GM18502 (cell line): ENCODE measurements around the gene ENPP7.
"Not testable (repeated sequence)": the region's sequence is repeated elsewhere in the genome, so short reads cannot be mapped to it uniquely, and the experiment has no call there.

Experiments
- ATAC-seq: cut with Tn5 transposase; IDR thresholded peaks from one replicate; pipeline ENCODE4 v1.9.1; 2021; ENCODE audit warnings: mild to moderate bottlenecking; ENCODE audit not compliant: unreplicated experiment, poor library complexity

Gene ENPP7

DNA sequence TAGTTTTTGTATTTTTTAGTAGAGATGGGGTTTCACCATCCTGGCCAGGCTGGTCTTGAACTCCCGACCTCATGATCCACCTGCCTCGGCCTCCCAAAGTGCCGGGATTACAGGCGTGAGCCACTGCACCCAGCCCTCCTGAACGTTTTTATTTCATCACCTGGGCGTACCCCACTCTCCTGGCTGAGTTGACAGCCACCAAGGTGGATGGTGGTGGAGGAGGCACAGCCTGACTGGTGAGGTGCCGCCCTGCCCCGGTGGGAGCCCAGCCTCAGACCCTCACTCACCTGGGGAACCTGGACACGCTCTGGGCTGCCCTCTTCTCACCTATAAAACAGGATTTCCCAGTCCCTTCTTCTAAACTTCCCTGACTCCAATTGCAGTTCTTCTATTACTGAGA is 42.0 kb downstream of the ENPP7 start:
- not testable (repeated sequence) for ATAC-seq

DNA sequence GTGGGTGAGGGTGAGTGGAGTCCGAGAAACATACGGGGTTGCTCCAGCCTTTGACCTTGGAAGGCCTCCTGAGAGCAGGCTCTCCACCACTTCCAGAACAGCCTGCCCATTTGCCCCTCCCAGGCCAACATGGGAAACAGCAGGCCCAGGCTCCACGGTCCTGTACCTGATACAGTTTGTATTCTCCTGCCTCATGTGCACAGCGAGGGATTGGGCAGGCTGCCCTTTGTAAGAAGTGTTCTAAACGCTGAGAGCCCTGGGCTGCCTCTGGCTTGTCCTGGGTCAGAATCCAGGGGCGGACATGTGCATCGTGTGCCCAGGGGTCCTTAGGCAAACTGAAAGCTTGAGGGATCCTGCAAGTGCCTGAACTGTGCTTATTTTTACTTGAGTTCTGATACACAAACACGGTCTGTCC is 43.8 kb downstream of the ENPP7 start:
- ATAC-seq, result no peak

DNA sequence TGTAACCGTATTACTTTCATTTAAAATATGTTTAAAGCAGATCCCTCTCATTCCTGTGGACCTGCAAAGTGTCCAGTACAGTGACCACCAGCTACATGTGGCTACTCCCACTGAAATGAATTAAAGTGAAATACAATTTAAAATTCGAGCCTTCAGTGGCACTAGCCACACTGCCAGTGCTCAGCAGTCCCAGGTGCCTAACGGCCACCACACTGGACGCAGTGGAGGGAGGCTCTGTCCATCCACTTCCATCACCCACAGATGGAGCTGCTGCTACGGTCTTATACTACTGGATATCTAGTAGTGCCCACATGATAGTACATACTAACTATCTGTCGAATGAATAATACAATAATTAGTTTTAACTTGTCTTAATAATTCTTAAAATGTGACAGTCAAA is 44.9 kb downstream of the ENPP7 start:
- no peak for ATAC-seq

DNA sequence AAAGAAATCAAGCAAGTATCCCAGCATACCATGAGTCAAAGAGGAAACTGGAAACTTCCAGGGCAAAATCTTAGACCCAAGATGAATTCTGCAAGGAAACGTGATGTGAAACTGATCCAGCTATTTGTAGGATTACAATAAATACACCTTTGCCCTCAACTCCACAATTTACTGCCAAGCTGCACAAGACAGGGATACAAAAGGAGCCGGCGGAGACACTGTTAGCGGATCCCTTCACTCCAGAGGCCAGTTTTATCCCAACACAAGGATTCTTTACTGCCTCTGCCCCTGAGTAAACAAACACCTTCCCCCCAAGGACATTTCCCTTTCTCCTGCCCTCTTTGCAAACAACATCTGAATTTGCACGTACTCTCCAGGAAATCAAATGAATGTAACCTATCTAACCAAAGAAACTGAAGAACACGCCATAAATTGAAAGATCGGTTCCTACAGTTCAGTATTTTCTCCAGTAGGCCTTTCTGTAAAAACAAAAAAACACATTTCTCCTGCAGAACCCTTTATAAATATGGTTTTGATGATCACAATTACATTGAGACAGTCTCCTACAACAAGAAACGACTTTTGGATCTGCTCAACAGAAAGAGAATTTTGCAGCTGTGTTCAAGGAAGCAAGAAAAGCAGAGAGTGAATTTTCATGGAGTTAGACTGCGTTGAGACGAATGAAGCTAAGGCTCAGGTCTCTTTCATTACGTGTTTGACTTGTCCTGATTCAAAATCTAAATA is 45.8 kb downstream of the ENPP7 start:
- no peak for ATAC-seq

DNA sequence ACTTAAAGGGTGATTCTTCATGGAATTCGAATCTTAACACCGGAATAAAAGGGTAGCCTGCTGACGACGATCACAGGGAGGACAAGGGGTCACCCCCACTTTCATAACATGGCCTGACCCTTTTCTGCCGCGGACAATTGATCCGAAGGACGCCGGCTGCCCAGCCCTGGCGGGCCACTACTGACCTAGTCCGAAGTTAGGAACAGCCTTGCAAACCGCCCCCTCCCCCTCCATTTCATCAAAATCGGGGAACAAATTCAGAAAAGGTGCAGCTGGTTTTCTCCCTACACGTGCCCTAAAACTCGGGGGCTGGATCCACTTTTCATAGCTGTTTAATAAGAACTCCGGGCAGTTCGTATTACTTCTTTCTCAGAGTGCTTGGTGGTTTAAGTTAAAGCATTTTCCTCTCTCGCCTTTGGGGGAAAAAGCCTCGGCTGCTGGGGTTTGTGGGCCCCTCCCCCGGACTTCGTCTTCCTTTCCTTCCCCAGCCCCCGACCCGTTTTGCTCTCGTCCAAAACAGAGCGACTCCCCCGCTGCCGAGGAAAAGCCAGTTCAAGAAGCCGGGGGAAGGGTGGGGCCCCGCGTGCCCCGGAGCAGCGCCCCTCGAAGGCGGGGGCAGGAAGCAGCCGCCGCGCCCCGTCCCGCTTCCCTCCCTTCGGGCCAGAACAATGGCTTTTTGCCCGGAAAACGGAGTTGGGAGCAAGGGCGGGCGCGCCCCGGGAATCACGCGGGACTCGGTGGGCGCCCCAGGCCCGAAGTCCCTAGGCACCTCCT is 46.6 kb downstream of the ENPP7 start:
- peak; percentile 32 for ATAC-seq

DNA sequence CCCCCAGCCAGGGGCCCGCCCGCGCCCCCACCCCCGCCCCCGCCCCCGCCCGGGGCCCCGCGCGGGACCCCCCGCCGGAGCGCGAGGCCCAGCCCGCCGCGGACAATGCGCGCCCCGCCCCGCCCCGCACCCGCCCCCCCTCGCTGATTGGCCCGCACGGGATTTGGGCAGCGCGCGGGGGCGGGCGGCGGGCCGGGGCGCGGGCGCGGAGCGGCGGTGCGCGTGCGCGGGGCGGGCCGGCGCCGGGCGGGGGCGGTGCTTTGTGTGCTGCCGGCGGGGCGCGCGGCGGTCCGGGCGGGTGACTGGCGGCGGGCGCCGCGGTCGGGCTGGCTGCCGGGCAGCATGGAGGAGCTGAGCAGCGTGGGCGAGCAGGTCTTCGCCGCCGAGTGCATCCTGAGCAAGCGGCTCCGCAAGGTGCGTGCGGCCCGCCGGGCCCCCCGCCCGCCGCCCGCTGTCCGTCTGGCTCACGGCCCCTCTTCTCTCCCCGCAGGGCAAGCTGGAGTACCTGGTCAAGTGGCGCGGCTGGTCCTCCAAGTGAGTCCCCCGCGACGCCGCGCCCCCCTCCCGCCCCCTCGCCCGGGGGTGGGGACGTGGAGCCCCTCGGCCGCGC is 47.3 kb downstream of the ENPP7 start, which contains the start of gene CBX2:
Gene CBX2 (plus strand): TSS at position 255 of the 610 bp plus-strand sequence. CDS start 88 bp downstream, at position 343.
- ATAC-seq, result peak; percentile 64

DNA sequence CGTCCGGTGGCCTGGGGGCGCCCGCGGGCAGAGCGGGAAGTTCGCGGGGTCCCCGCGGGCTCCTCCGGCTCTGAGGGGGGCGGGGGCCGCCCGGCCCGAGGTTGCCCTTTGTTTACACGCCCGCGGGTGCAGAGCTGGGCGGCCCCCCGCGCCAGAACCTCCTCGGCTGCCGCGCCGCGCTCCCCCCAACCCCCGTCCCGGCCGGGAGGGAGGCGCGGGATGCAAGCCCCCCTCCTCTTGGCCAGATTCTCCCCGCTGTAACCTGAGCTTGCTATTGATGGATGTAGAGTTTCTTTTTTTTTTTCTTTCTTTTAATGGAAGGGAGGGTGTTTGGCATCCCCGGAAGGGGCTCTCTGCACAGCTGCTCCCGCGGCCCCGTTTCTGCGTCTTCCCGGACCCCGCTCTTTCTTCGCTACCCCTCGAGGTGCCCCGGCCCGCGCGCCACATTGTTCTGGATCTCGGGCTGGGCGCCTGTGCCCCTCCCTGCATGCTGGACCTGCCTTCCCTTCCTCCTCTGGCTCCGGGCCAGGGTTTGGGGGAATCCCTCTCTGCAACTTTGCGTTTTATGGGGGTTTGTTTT is 47.9 kb downstream of the ENPP7 start:
- ATAC-seq, result peak; percentile 19

DNA sequence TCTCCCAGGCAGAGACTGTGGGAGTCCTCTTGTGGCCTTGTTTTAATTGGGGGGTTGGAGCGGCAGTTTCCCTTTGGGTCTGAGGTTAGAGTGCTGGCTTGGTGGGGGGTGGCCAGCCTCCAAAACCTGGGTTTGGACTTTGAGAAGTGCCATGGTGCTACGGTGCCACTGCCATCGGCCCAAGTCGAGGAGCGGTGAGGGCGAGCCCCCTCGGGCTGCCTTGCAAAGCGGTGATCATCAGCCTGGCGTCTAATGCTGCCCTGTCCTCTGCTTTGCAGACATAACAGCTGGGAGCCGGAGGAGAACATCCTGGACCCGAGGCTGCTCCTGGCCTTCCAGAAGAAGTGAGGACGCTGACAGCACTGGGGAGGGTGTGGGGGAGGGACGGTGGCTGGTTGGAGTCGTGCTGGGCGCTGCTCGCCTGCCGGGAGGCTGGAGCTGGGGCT is 48.4 kb downstream of the ENPP7 start:
- no peak for ATAC-seq

DNA sequence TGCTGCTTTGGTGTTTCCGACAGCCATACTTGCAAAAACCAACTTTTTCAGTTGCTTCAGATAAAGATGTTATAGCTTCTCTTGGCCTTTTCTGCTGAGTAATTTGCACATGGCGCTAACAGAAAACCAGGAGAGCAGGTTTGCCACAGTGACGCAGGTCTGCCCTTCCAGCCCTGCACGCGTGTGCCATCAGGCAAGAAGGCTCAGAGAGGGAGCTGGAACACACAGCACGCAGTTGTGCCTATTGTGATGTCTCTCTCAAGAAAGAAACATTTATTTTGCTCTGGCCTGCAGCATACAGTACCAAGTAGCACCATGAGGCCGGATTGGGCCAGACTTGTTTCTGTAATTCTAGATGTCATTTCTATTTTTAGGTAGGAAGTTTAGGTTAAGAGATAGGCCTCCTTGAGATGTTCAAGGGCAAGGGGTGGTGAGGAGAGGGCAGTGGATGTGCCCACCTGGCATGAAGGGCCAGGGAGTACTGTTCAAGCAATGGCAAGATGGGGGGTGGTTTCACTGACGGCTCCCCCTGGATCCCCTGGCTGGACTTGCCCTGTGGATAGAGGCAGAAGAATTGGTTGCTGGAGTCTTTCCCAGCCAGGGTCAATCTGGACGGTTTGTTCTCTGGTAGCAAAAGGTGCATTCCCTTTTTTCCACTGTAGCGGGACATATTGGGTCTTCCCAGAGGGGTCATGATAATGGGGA is 49.1 kb downstream of the ENPP7 start:
- no peak for ATAC-seq

DNA sequence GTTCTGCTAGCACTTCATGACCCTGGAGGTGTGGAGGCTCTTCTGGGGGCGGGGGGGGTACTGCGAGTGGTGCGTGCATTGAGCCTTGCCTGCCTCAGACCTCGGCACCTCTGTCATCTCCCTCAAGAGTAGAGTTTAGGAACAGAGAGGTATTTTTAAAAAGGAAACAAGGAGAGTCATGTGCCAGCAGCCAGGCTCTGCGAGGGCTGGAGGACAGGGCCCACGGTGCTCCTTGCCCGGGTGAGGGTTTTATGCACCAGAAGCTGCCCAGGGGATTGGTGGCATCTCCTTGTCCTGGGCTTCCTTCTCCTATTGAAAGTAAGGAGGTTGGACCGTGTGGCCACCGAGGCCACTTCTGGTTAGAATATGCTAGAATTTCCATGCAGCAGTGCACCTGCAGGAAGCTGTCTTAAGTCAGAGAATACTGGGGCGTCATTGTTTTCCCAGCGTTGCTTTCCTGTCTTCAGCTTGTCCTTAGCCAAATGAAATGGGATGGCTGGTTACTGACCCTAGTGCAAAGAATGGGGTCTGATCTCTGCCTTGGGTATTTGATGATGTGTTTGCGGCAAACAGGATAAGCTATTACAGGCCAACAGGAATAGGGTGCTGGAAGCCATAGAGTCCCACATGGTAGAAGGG is 50.4 kb downstream of the ENPP7 start:
- ATAC-seq, result no peak

DNA sequence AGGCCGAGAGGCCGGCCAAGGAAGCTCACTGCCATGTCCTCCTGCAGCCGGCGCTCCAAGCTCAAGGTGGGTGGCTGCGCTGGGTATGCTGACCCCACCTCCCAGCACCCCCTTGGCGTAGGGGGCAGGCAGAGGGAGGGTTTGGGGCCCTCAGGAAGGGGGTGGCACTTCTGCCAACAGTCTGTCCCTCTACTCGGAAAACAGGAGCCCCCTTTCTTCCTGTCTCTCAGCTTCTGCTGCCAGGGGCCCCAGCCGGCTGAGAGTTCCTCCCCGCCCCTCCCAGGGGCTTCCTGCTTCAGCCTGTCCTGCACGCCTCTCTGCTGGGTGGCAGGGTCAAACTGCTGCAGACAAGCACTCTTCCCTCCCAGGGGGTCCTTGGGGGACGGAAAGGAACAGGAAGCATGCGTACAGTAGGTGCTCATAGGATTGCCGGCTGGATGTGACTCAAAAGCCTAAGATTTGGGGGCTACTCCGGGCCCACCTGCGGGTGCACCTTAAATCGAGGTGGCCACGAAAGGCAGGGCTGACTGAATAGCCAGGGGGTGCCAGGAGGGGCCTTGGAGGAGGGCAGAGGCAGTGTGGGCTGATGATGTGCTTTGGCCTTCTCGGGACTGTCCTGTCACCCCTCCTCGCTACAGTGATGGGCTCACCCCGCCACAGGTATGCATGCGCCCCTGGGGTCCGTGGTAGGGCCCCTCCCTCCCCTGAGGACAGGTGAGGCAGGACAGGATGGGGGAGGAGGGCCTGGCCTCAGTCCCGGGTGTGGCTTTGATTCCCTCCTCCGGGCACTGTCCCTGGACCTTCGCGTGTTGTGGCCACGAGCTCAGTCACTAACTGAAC is 51.2 kb downstream of the ENPP7 start:
- no peak for ATAC-seq

DNA sequence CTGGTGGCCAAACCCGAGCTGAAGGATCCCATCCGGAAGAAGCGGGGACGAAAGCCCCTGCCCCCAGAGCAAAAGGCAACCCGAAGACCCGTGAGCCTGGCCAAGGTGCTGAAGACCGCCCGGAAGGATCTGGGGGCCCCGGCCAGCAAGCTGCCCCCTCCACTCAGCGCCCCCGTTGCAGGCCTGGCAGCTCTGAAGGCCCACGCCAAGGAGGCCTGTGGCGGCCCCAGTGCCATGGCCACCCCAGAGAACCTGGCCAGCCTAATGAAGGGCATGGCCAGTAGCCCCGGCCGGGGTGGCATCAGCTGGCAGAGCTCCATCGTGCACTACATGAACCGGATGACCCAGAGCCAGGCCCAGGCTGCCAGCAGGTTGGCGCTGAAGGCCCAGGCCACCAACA is 53.1 kb downstream of the ENPP7 start:
- no peak for ATAC-seq

DNA sequence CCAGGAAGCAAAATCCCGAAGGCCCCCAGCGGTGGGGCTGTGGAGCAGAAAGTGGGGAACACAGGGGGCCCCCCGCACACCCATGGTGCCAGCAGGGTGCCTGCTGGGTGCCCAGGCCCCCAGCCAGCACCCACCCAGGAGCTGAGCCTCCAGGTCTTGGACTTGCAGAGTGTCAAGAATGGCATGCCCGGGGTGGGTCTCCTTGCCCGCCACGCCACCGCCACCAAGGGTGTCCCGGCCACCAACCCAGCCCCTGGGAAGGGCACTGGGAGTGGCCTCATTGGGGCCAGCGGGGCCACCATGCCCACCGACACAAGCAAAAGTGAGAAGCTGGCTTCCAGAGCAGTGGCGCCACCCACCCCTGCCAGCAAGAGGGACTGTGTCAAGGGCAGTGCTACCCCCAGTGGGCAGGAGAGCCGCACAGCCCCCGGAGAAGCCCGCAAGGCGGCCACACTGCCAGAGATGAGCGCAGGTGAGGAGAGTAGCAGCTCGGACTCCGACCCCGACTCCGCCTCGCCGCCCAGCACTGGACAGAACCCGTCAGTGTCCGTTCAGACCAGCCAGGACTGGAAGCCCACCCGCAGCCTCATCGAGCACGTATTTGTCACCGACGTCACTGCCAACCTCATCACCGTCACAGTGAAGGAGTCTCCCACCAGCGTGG is 53.7 kb downstream of the ENPP7 start:
- ATAC-seq, result no peak

DNA sequence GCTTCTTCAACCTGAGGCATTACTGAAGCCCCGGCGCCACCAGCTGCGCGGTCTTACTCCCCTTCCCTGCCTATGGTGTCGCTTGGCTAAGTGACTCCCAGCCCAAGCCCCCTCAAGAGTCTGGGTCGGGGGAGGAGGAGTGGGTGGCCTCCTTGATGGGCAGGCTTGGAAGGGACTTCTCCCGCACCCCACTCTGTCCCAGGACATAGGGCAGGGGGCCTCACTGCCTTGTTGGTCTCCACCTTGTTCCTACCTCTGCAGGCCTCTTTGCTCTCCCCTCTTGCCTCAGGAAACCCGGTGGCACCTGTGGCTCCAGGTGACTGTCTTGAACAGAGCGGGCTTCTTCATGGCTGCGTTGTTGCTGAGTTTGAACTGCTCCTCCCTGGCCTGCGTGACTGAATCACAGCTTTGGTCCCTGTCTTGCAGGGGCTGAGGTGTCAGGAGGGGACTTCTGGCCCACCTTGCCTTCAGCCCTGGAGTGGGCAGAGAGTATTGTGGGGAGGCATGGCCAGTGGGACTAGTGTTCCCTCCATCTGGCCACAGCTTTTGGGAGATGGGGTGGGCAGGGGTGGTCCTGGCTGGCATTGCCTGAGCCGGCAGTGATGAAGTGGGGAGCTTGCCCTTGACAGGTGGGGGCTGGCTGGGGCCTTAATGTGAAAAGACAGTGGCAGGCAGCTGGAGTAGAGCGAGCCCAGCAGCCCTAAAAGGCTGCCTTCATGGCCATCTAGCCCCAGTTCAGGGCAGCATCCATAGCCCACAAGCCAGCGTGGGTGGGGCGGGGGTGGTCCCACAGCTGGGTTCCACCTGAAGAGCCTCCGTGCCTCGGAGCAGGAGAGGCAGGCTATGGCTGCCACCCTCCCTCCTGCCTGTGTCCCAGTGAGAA is 54.5 kb downstream of the ENPP7 start:
- ATAC-seq, result no peak

DNA sequence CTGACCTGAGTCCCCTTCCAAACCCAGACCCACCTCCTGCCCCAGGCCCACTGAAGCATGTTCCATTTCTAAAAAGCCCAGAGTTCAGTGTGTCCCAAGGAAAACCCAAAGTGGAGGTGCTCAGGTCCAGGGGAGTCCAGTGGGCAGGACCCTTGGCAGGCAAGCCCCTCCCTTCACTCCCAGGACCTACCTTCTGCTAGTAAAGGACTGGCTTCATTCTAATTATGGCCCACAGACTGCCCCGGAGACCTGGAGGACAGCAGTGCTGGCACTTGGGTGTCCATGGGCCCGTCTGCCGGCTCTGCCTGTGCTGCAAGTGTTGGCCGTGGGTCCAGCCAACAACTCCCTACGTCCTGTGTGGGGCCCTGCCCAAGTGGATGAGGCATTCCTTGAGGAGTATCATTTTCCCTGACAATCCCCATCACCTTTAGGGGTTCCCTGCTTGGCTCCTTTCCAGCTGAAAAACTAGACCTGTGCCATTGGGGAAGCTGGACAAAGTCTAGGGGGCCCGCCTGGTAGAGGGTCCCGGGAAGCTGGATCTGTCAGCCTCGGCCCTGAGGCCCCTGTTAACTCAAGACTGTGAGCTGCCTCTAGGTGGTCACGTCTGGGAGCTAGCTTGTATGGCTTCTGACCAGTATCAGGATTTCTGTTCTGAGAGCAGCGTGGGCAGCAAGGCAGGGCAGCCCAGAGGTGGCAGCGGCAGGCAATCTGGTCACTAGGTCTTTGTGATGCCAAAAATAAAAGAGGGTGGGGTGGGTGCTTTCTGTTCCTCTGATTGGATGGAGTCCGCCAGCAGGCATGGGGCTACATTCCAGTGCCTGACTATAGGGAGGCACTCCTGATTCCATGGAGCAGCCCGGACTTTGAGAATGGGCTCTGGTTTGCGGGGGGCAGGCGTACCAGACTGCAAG is 55.4 kb downstream of the ENPP7 start:
- no peak for ATAC-seq

DNA sequence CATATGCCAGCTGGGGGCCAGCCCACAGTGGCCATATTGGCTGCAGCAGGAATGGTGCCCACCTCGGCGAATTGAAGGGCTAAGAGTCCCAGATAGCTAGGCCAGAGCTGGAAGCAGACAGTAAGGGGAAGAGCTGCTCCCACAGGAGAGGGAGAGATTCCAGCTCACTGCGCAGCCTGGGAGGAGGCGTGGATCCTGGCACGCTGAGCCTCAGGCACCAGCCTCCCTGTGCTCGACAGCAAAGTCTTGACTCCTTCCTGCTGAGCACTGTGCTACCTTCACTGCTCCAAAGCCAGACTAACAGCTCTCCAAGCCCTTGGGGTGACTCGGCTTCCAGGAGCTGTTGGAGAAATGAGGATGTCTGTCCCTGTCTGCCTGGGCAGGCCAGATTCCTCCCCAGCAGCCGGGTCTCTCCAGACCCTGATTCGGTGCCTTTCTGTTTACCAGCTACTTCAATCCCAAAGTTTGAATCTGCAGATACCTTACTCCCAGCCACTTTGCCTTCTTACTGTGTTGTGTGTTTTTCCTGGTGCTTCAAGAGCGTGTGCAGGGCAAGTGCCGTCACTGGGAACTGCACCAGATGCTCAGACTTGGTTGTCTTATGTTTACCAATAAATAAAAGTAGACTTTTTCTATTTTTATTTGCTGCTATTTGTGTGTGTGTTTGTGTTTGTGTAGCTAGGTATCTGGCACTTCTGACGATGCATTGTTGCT is 56.3 kb downstream of the ENPP7 start:
- ATAC-seq, result no peak
